ENCODE measurements around the gene KCNMB3. TPM values are rescaled to one million over a fixed set of nuclear protein-coding genes. Genes with fewer than 3 reads are reported as not detected.

The KCNMB3 gene
- total and polyA plus RNA-seq, 2 experiments from 2014 or later = 2.7 to 3.2 TPM

GRCh38 chr3:179289295-179289694 is 38.4 kb upstream of the KCNMB3 start:
- no peak for DNase-seq (ENCODE audit: low read depth in 1 of 2, low spot score in 1 of 2)

GRCh38 chr3:179288845-179289244 is 37.9 kb upstream of the KCNMB3 start:
- H3K27ac ChIP-seq = no peak overlapping the region
- no peaks in the 10 kb centered on the region for H3K27me3 ChIP-seq
- H3K4me3 ChIP-seq = no peak overlapping the region
- no peak for DNase-seq (ENCODE audit: low read depth in 1 of 2, low spot score in 1 of 2)
- H3K36me3 ChIP-seq = no peaks in the 10 kb centered on the region
- H3K4me1 ChIP-seq (ENCODE audit: low read depth) = no peaks in the 10 kb centered on the region
- TF ChIP-seq CTCF (IDR thresholded peaks at IDR 0.05; ENCODE audit: low read depth, low read length) = no peak
- H3K9me3 ChIP-seq (ENCODE audit: low read depth) = no peaks in the 10 kb centered on the region

More at GRCh38 chr3:179289295-179289694, 38.4 kb upstream of the KCNMB3 start:
- no peak for TF ChIP-seq CTCF (IDR thresholded peaks at IDR 0.05; ENCODE audit: low read depth, low read length)
- H3K4me3 ChIP-seq = no peak overlapping the region
- no peaks in the 10 kb centered on the region for H3K4me1 ChIP-seq (ENCODE audit: low read depth)
- no peaks in the 10 kb centered on the region for H3K36me3 ChIP-seq
- no peaks in the 10 kb centered on the region for H3K27me3 ChIP-seq
- no peaks in the 10 kb centered on the region for H3K9me3 ChIP-seq (ENCODE audit: low read depth)
- no peak overlapping the region for H3K27ac ChIP-seq

GRCh38 chr3:179286331-179286730 is 35.4 kb upstream of the KCNMB3 start:
- no peak for DNase-seq (ENCODE audit: low read depth in 1 of 2, low spot score in 1 of 2)
- Histone ChIP-seq H3K27me3 (no peaks in the 10 kb centered on the region), H3K27ac (no peak overlapping the region), H3K4me1 (ENCODE audit: low read depth) (no peaks in the 10 kb centered on the region), H3K4me3 (no peak overlapping the region), H3K36me3 (no peaks in the 10 kb centered on the region), H3K9me3 (ENCODE audit: low read depth) (no peaks in the 10 kb centered on the region)
- TF ChIP-seq CTCF (IDR thresholded peaks at IDR 0.05; ENCODE audit: low read depth, low read length) = no peak

- Histone ChIP-seq H3K9me3 (ENCODE audit: low read depth) (no peaks in the 10 kb centered on the region), H3K4me1 (ENCODE audit: low read depth) (no peaks in the 10 kb centered on the region), H3K4me3 (no peak overlapping the region), H3K27me3 (no peaks in the 10 kb centered on the region), H3K36me3 (no peaks in the 10 kb centered on the region), H3K27ac (no peak overlapping the region)
- TF ChIP-seq CTCF (IDR thresholded peaks at IDR 0.05; ENCODE audit: low read depth, low read length) = no peak
- DNase-seq (ENCODE audit: low read depth in 1 of 2, low spot score in 1 of 2) = no peak
These were observed 30.9 kb upstream of the KCNMB3 start for GRCh38 chr3:179281825-179282224.

- H3K9me3 ChIP-seq (ENCODE audit: low read depth) = no peaks in the 10 kb centered on the region
- no peak for DNase-seq (ENCODE audit: low read depth in 1 of 2, low spot score in 1 of 2)
- no peaks in the 10 kb centered on the region for H3K4me1 ChIP-seq (ENCODE audit: low read depth)
- TF ChIP-seq CTCF (IDR thresholded peaks at IDR 0.05; ENCODE audit: low read depth, low read length) = no peak
- no peak overlapping the region for H3K27ac ChIP-seq
- no peaks in the 10 kb centered on the region for H3K36me3 ChIP-seq
- no peak overlapping the region for H3K4me3 ChIP-seq
- H3K27me3 ChIP-seq = no peaks in the 10 kb centered on the region
These were observed 28.9 kb upstream of the KCNMB3 start for GRCh38 chr3:179279837-179280236.
